8988T (cell line): Measurements from ENCODE around the gene NPBWR2.

Source experiments
- DNase-seq: peaks from one replicate; pipeline ENCODE4 v3.0.0; 2011

NPBWR2 gene, protein sequence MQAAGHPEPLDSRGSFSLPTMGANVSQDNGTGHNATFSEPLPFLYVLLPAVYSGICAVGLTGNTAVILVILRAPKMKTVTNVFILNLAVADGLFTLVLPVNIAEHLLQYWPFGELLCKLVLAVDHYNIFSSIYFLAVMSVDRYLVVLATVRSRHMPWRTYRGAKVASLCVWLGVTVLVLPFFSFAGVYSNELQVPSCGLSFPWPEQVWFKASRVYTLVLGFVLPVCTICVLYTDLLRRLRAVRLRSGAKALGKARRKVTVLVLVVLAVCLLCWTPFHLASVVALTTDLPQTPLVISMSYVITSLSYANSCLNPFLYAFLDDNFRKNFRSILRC

DNA sequence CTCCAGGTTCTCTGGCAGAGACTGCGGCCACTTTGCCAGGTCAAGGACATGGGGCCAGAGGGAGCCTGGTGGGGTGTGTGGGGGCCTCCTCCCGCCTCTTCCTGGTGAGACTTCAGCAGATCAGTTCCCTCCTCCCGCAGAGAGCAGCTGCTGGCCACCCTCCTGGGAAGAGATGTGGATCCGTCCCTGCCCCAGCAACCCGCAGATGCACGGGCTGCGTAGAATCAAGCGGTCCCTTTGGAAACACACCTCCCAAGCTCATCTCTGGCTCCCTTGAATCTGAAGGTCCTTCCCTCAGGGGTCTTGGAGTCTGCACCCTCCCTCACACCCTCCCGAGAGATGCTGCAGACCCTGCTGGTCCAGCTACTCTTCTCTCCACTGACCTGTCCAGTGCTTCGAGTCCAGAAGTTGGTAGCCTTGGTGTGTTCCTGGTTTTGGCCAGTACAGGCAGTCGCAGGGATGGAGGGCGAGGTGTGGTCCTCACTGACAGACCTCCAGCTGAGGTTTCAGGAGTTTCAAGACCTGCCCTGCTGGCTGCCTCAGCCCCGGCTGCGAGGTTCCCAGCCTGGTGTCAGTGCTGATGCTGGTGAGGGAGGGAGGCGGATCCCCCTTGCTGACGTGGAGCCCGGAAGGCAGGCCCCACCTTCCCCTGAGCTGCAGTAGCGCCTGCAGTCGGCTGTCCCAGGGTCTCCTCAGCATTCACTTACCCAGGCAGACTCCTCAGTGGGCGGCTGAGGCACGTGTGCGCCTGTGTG is at the start of gene NPBWR2:
NPBWR2 (minus strand) TSS at position 585 of the 755 bp plus-strand sequence. CDS start 734 bp downstream, outside the sequence.
- DNase-seq: no peak

DNA sequence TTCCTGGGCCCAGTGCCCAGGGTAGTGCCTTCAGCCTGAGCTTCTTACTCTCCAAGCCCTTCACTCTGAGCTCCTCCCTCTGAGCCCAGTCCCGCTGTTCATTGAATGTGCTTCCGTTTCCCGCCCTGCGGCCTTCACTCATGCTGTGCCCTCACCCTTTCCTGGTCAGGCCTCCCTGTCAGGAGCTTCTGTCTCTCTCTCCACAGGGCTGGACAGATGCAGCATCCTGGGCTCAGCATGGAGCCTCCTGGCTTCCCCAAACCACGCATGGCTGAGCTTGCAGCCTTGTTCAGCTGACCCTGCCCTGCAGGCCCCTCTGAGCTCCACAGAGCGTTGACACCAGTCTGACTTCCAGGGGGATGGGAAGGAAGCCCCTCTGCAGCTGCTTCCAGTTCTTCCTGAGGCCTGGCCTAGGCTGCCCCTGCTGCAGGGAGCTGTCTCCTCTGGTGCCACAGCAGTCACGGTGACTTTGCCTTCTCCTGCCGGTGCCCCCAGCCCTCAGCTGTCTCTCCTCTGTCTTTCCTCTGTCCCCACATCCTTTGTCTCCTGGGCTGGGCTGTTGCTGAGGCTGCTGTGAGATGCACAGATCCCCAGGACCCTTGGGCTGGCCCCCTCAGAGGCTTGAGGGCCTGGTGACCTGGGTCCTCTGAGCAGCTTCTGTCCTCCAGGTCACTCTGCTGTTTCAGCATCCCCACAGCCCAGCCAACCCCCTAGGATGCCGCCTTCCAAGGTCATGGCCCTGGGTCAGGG is 48.9 kb upstream of the NPBWR2 start:
- no peak for DNase-seq

DNA sequence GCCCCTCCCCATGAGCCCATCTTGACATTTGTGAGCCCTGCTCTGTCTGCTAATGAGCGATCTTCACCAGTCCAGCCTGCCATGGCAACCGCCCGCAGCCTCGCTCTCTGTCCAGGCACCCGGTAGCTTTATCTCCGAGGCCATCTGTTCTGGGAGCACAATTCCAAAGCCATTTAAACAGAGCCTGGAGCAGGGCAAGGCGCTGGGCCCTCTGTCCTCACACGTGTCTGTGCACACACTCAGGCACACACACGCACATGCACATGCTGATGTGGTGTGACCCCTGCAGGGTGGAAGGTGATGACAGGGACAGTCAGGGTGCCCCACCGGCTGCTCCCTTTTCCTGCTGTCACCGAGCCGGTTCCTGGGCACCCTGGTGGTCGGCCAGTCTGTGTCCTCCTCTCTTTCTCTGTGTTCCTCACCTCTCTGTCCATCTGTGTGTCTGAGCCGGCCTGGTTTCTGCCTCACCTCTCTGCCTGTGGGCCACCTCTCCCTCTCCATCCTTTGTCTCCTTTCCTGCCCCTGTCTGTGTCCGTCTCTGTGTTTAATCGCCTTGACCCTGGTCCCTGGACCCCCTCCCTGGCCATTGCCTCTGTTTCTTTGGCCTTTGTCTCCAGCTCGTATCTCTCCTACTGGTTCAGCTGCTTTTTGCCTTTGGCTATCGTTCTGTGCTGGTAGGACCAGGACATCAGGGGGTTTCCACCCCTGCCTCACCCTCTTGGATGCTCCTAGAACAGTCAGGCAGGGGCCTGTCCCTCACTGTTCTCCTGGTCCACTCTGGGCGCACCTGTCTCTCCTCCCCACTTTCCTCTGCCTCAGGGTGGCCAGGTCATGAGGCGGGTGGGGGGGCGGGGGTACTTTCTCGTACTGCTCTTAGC is 48.1 kb upstream of the NPBWR2 start:
- DNase-seq: no peak

DNA sequence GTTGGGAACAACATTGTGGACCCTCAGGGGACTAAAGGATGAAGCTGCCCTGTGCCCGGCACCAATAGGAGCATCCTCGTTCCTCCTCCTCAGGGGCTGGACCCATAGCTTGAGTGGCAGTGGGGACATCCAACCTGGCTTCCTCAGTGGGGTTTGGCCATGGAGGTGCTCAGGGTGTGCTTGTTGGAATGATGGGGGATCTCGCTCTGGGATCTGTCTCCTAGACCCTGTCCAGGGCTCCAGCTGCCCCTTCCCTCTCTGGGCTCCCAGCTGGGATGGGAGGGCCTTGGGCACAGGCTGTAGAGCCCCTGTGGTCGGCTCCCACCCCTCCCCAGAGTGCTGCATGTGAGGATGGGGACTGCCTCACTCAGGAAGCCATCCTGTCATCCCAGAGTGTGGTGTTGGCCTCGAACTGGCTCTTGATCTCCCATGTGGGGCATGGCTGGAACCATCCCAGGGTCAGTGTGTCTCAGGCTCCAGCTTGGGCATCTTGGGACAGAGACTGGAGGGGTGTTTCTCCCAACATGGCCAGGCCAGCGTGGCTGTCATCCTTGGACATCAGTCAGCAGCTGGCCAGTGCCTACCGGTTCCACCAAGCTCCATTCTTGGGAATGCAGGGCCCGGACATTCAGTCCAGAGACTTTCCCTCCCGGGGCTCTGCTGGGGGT is 47.4 kb upstream of the NPBWR2 start:
- DNase-seq: no peak

DNA sequence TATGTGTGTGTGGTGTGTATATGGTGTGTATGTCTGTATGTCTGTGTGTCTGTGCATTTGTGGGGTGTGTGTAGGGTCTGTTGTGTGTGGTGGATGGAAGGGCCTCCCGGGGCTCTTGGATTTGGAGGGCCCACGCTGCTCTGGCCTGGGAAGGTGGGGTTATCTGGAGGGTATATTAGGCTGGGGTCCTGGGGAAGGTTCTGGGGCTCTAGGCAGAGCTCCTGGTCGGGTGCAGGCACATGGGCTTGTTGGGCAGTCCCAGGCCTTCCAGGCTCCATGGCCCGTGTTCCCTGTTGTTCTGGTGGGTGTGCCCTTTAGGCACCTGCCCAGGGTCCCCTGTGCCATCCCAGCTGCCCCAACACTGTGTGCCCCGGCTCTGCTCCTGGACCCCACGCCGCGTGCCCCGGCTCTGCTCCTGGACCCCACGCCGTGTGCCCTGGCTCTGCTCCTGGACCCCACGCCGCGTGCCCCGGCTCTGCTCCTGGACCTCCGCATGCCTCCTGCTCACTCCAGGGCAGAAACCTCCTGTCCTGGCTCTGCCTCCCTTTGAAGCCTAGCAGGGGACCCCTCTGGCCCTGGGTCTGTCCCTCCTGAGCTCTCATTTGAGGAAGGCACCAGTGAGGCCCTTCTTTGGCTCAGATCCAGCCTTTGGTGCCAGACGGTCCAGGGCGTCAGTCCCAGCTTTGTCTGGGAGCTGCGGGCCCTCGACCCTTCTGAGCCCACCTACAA is 46.7 kb upstream of the NPBWR2 start:
- no peak for DNase-seq

DNA sequence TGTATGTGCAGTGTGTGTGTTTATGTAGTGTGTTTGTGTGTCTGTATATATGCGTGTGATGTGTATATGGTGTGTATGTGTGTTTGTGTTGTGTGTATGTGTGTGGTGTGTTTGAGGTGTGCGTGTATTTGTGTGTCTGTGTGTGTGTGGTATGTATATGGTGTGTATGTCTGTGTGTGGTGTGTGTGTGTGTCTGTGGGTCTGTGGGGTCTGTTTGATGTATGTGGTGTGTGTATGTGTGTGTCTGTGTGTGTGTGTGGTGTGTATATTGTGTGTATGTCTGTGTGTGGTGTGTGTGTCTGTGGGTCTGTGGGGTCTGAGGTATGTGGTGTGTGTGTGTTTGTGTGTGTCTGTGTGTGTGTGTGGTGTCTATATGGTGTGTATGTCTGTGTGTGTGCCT is 46.0 kb upstream of the NPBWR2 start:
- DNase-seq: no peak

DNA sequence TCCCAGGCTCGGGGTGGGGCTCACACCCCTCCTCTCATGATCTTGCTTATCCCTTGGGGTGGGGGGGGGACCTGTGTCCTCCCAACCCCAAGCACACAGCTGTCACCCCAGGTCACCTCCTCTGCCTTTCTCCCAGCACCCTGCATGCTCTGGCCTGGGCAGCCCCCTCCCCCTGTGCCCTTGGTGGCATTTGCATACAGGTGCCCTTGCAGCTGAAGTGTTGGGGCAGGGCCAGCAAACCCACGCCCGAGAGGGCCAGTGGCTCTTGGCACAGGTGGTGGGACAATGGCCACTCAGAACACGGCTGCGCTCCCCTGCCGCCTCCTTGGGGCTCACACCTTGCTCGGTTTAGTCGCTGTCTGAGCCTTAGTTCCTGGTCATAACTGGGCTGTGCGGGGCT is 45.5 kb upstream of the NPBWR2 start:
- no peak for DNase-seq

DNA sequence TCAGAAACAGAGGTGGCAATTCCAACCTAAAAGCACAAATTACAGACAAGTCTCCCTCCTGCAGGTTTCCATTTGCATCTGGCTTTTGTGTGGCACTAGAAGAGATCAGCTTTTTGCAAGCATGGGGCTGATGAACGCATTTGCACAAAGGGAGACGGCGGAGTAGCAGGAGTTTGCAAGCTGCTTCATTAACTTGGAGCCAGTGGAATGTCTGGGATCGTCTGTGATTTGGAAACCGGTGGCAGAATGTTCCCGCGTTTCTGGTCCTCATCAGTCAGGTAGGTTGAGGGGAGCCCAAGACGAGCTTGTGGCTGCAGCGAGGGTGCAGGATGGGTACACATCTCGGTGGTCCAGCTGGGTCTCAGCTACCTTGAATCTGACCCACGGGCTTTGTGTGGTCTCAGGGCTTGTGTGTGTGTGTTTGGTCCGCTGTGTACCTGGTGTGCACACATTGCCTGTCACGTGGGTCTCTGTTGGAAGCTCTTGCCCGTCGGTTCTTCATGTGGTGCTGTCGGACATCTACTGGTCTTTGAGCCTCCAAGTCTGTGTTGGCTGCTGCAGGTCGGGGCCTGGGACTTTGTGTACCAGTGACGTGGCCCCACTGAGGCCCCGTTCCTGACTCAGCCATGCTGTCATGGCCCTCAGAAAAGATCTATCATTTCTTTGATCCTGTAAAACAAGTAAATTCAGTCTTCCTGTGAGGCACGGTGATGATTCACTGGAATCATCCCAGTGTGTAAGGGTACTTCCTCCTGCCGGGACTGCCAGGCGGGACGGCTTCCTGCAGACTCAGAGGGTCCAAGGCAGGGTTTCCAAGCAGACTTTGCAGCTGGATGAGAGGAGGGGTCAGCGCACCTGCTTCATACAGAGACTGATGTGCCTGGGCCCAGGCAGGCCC is 44.5 kb upstream of the NPBWR2 start:
- no peak for DNase-seq

DNA sequence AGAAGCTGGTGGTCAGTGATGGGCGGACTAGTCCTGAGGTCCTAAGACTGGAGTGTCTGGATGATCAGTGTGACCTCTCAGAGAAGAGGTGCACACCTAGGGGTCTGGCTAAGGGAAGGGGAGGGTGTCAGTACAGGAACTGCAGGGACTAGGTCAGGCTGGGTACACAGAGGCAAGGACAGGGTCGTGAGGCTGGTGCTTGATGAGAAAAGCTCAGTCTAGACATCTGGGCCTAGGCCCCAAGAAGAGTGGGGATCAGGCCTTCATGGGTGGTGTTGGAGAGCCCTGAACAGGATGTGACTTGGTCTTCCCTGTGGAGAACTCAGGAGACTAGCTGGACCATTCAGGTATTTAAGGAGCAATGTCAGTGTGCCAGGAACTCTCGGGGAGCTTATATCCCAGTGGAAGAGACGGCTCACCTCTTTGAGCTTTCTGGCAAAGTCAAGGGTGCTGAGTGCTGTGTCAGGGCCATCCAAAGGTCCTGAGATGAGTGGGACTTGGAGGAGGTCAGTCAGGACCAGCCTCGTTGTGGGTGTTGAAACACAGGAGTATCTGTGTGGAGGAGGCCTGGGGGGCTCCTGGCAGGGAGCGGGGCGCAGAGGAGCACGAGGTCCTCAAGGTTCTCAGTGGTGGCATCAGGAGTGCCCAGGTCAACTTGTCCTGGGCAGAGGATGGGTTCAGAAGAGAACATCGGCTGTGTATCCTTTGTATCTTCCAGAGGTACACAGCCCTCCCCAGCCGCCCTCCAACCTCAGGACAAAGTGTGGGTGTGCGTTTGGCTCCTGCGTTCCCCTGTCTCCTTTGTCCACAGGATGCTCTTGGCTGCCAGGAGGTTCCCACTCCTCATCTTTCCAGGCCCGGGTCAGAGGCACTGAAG is 43.6 kb upstream of the NPBWR2 start:
- no peak for DNase-seq

DNA sequence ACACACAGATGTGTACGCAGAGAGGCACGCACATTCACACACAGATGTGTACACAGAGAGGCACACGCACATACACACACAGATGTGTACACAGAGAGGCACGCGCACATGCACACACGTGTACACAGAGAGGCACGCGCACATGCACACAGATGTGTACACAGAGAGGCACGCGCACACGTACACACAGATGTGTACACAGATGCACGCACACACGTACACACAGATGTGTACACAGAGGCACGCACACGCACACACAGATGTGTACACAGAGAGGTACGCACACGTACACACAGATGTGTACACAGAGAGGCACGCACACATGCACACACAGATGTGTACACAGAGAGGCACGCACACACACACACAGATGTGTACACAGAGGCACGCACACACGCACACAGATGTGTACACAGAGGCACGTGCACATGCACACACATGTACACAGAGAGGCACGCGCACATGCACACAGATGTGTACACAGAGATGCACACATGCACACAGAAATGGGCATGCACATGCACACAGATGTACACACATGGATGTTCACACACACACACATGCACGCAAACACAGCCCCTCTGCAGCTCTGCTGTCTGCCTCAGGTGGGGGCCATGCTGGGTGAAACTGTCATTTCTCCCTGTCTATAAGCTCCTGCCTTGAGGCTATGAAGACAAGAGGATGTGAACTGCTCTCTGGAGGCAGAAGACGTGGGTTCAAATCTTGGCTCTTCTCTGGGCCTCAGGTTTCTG is 42.6 kb upstream of the NPBWR2 start:
- DNase-seq: no peak

DNA sequence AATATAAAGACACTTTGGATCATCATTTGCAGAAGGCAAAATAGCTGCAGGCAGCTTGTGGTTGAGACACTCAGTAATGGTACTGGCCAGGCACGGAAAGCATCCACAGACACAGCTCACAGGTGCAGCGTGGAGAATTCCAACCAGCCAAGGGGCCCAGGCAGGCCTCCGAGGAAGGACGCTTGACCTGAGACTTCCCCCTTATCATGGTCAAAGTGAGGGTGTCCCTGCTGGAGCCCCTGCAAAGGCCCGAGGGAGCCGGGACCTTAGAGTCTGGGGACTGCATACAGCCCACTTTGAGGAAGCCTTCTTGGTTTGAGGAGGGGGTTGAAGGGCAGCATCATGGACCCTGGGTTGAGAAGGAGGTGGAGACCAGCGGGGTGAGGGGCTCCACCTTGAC is 41.8 kb upstream of the NPBWR2 start:
- DNase-seq: no peak

DNA sequence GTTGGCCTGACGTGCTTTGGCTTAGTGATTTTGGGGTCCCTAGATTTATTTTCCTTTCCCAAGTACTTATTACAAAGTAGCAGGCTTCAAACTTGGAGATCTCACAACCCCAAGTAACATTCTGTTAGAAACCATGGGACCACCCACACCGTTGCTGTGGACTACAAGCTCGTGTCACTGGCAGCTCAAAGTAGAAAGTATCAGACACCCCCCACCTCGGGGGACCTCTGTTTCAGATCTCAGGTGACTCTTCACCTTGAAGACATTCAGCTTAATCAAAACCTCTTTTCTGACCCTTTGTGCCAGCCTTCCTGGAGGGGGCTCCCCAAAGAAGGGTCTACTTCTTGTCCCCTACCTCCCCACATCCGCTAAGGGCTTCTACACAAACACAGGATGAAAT is 41.2 kb upstream of the NPBWR2 start:
- DNase-seq: no peak

DNA sequence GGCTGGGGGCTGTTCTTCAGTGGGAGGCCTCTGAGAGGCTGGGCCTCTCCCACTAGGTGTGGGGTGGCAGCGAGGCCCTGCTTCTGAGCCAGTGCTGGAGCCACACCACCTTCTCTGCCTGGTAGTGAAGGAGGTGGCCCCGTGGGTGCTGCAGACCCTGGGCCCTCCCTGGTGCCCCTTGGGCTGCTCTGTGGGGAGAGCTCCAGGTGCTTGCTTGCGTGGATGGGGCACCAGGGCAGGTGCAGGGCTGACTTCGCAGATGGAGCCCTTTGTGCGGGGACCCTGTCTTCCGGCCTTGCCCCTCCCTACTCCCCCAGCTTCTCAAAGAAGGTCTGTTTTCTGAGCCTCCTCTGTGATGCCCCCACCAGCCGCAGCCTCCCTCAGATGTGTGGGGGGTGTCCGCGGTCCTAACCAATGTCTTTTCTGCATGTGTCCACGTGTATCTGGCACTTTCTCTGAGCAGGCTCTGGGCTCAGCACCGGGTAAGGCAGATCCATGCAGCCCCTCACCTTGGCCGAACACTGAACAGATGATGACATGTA is 39.6 kb upstream of the NPBWR2 start:
- no peak for DNase-seq

DNA sequence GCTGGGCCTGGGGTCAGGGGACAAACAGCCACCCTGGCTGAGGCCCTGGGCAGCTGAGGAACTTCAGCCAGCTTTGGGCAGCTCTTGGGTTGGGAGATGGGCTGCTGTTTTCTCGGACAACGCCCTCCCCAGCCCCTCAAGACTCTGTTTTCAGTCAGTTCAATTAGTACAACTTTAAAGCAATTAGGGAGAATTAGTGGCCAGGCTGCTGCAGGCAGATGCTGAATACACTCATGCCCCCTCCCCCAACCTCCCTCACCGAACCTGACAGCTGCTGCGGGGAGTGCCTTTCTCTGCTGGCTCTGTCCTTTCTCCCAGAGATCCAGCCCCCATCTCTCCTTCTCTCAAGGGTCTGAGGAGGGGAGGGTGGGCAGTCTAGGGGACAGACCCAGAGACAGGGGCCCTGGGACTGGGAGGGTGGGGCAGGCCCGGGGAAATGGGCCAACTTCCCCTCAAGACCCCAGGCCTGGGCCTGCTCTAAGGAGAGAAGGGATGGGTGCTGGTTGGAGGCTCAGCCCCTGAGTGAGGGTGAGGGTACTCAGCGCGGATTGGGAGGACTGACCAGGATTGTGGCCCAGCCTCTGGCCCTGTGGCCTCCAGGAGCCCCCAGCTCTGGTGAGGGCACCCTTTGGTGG is 39.1 kb upstream of the NPBWR2 start:
- DNase-seq: no peak

DNA sequence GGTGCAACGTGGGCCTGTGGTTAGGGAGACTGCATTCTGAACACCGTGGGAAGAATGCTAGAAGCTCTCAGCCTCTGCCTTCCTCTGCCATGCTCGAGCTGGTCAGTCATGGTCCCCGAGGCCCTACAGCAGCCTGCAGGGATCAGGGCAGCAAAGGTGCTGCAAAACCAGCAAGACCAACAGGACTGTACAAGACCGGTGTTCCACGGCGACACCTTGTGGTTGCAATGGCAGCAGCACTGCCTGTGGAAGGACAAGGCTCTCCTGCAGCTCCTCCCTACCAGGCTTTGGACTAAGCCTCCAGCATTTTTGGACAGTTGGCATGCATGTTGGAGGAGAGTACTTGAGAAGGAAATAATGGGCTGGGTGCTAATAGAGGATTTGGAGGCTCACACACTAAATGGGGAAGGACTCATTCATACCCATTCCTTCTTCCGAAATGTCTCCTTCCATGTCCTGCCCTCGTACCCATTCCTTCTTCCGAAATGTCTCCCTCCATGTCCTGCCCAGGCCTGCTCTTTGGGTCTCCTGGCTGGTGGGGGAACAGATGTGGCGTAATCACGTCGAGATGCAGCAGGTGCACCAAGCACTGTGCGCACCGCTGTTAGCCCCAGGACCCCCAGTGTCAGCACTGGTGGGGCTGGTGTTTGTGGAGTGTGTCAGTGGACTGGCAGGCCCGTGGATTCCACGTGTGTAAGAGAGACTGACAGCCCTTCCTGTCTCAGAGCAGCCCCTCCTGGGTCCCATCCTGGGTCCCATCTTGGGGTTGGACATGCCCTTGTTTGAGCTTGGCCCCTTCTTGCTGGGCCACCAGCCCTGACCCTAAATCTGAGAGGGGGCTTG is 38.3 kb upstream of the NPBWR2 start:
- DNase-seq: no peak

DNA sequence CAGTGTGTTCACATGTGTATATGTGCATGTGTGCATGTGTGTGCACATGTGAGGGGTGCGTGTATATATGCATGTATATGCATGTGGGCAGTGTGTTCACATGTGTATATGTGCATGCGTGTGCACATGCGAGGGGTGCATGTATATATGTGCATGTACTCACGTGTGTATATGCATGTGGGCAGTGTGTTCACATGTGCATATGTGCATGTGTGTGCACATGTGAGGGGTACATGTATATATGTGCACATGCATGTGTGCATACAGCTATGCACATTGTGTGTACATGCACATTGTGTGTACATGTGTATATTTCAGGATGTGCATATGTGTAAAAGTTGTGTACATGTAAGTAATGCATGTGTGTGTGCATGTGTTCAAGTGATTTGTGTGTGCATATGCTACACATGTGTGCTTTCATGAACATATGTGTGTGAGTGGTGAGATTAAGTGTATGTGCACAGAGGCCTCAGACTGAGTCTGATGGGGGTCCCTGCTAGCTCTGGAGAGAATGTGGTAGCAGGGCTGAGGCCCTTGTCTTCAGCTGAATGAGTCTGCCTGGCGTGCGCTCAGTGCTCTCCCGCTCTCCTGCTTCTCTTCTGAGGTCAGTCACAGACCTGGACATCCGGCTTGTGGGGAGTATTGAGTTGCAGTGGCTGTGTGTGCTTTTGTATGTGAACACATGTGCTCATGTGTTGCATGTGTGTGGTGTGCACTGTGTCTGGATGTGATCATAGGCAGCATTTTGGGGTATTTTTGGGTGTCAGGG is 37.0 kb upstream of the NPBWR2 start:
- no peak for DNase-seq
